Thymus (tissue), 11 donors: ENCODE results near the gene IWS1. TPM values are rescaled to one million over a fixed set of nuclear protein-coding genes. Genes with fewer than 3 reads are reported as not detected.

Experiments used
- DNase-seq, 9 donors: peaks; one replicate each; pipeline ENCODE4 v3.0.0-alpha.2; 2013; ENCODE audit warnings: low spot score in 9 of 9, low read depth in 6 of 9, missing footprints in 1 of 9
- H3K27ac ChIP-seq, 2 donors: one replicate each; pipeline ENCODE4 v1.5.1; 2013; ENCODE audit warnings: control low read depth in 1 of 2, low read depth in 1 of 2, low read length in 1 of 2, mild to moderate bottlenecking in 1 of 2, moderate library complexity in 1 of 2
- H3K27me3 ChIP-seq, 2 donors: one replicate each; pipeline ENCODE4 v1.5.1; 2013; ENCODE audit warnings: low read length in 1 of 2; ENCODE audit not compliant: control insufficient read depth in 2 of 2, insufficient read depth in 1 of 2
- H3K36me3 ChIP-seq, 2 donors: one replicate each; pipeline ENCODE4 v1.5.1; 2013; ENCODE audit warnings: low read length in 1 of 2, mild to moderate bottlenecking in 1 of 2, moderate library complexity in 1 of 2; ENCODE audit not compliant: control insufficient read depth in 2 of 2, insufficient read depth in 2 of 2
- H3K4me1 ChIP-seq, 2 donors: one replicate each; pipeline ENCODE4 v1.5.1; 2013; ENCODE audit warnings: low read length in 2 of 2; ENCODE audit not compliant: control insufficient read depth in 2 of 2, insufficient read depth in 2 of 2
- H3K4me3 ChIP-seq, 2 donors: one replicate each; pipeline ENCODE4 v1.5.1; 2013; ENCODE audit warnings: low read length in 2 of 2, control low read depth in 1 of 2, mild to moderate bottlenecking in 1 of 2
- H3K9me3 ChIP-seq, 2 donors: one replicate each; pipeline ENCODE4 v1.5.1; 2013; ENCODE audit warnings: low read length in 1 of 2, mild to moderate bottlenecking in 1 of 2; ENCODE audit not compliant: control insufficient read depth in 2 of 2, insufficient read depth in 1 of 2
- WGBS: extraction: QIAGEN DNeasy Blood & Tissue Kit; methylation state at CpG from one replicate; pipeline ENCODE4 v1.1.7; 2013; 5-methylcytosine and 5-hydroxymethylcytosine counted together
- polyA plus RNA-seq: library from polyadenylated mRNA; stranded (reverse); fragments of 200-250 nt; gene quantifications from one replicate; pipeline ENCODE4 v1.2.3, GENCODE V29; 2013
- total RNA-seq: library from RNA; stranded (reverse); fragments of 120-200 nt; gene quantifications from one replicate; pipeline ENCODE4 v1.2.4, GENCODE V29; 2013
- donor health status: healthy.

IWS1 gene
- total and polyA plus RNA-seq, 2 donors = 33.5 to 47.6 TPM

DNA sequence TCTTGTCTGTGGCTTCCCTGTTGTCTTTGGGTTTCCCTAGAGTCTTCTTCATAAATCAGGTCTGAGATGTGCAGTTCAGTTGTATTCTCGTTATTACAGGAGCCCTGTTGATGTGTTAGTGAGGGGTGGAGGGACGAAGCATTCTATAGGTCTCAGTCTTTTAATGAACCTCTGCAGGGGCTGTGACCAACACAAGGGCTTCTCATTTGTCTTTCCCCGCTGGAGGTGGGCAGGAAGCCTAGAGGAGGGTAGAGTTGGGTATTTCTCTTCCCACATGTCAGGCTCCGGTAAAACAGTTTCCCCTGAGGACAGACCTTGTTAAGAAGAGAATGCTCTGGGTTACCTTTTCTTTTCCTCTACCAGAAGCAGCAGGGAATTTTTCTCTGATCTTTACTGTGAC is 76.9 kb downstream of the IWS1 start:
- DNase-seq = no peak
- H3K27me3 ChIP-seq = no peaks in the 10 kb centered on the region
- no peaks in the 10 kb centered on the region for H3K9me3 ChIP-seq
- no peaks in the 10 kb centered on the region for H3K36me3 ChIP-seq
- no peak overlapping the region for H3K27ac ChIP-seq
- 98% methylated on average over 4 of the region's 4 CpGs for WGBS
- H3K4me3 ChIP-seq = no peak overlapping the region
- no peaks in the 10 kb centered on the region for H3K4me1 ChIP-seq

- H3K9me3 ChIP-seq = peaks cover 0 to 2% of the 10 kb centered on the region in 2 donors
- no peak overlapping the region for H3K4me3 ChIP-seq
- 99% methylated on average over 2 of the region's 2 CpGs for WGBS
- no peaks in the 10 kb centered on the region for H3K27me3 ChIP-seq
- no peaks in the 10 kb centered on the region for H3K4me1 ChIP-seq
- no peaks in the 10 kb centered on the region for H3K36me3 ChIP-seq
- no peak for DNase-seq
- no peak overlapping the region for H3K27ac ChIP-seq
These were observed 77.8 kb downstream of the IWS1 start for GRCh38 chr2:127448526-127448925.

- no peaks in the 10 kb centered on the region for H3K27me3 ChIP-seq
- WGBS = 95% methylated on average over 5 of the region's 5 CpGs
- peaks cover 0 to 4% of the 10 kb centered on the region in 2 donors for H3K9me3 ChIP-seq
- DNase-seq = no peak
- H3K27ac ChIP-seq = no peak overlapping the region
- H3K36me3 ChIP-seq = no peaks in the 10 kb centered on the region
- no peaks in the 10 kb centered on the region for H3K4me1 ChIP-seq
- no peak overlapping the region for H3K4me3 ChIP-seq
These were observed 86.9 kb downstream of the IWS1 start for GRCh38 chr2:127439343-127439742.

- H3K36me3 ChIP-seq = no peaks in the 10 kb centered on the region
- no peak for DNase-seq
- 93% methylated on average over 13 of the region's 13 CpGs for WGBS
- H3K9me3 ChIP-seq = peaks cover 0 to 2% of the 10 kb centered on the region in 2 donors
- no peak overlapping the region for H3K4me3 ChIP-seq
- H3K4me1 ChIP-seq = no peaks in the 10 kb centered on the region
- no peak overlapping the region for H3K27ac ChIP-seq
- H3K27me3 ChIP-seq = no peaks in the 10 kb centered on the region
These were observed 88.2 kb downstream of the IWS1 start for GRCh38 chr2:127437781-127438726.

- Histone ChIP-seq H3K4me3 (no peak overlapping the region), H3K4me1 (no peaks in the 10 kb centered on the region), H3K9me3 (peaks cover 0 to 2% of the 10 kb centered on the region in 2 donors), H3K27ac (no peak overlapping the region), H3K36me3 (no peaks in the 10 kb centered on the region), H3K27me3 (no peaks in the 10 kb centered on the region)
- 96% methylated on average over 9 of the region's 9 CpGs for WGBS
- DNase-seq = no peak
These were observed 89.2 kb downstream of the IWS1 start for GRCh38 chr2:127437056-127437455.

GRCh38 chr2:127434515-127434914 is 91.8 kb downstream of the IWS1 start:
- H3K27ac ChIP-seq = no peak overlapping the region
- no peak for DNase-seq
- H3K9me3 ChIP-seq = peaks cover 0 to 2% of the 10 kb centered on the region in 2 donors
- H3K27me3 ChIP-seq = no peaks in the 10 kb centered on the region
- no peaks in the 10 kb centered on the region for H3K4me1 ChIP-seq
- no peak overlapping the region for H3K4me3 ChIP-seq
- 98% methylated on average over 6 of the region's 6 CpGs for WGBS
- no peaks in the 10 kb centered on the region for H3K36me3 ChIP-seq

DNA sequence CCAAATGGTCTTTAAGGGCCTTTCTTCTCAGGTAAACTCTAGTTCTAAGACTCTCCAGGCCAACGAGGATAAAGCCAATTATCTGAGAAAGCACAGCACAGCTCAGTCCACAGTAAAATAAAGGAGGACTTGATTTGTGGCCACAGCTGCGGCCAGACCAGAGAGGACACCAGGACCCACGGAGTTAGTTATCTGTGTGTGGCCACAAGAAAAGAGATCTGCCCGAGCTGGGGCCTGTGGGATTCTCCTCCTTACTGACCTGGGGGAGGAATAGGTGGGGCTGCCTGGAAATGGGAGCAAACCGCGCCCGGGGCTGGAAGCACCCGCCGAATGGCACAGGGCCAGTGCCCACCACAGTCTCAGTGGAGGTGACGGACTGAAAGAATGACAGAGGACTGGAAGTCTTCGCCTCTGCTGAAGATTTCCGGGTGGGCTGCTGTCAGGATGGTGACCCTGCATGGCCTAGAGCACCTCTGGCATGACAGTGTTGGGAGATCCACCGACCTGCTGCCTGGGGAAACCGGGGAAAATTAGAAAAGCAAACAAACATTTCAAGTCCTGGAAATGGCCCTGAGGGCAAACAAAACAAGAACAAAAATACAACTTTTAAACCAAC is 94.8 kb downstream of the IWS1 start:
- Histone ChIP-seq H3K4me1 (no peaks in the 10 kb centered on the region), H3K4me3 (no peak overlapping the region), H3K36me3 (no peaks in the 10 kb centered on the region), H3K9me3 (no peaks in the 10 kb centered on the region), H3K27ac (no peak overlapping the region), H3K27me3 (no peaks in the 10 kb centered on the region)
- DNase-seq = no peak
- whole genome bisulfite sequencing = 88% methylated on average over 14 of the region's 14 CpGs

Other genes starting within 250 kb of the IWS1 start
- 31.2 TPM for gene ERCC3, start 232.3 kb downstream of the IWS1 start, total RNA-seq
- gene ERCC3, start 232.3 kb downstream of the IWS1 start, polyA plus RNA-seq = 36.9 TPM
- gene MAP3K2, start 138.5 kb downstream of the IWS1 start, total RNA-seq = 31.3 TPM
- 16.5 TPM for gene MAP3K2, start 138.5 kb downstream of the IWS1 start, polyA plus RNA-seq
- gene PROC, start 108.1 kb downstream of the IWS1 start, total RNA-seq = 0.71 TPM
- 2.5 TPM for gene PROC, start 108.1 kb downstream of the IWS1 start, polyA plus RNA-seq
- gene MYO7B, start 9.2 kb upstream of the IWS1 start, total RNA-seq = 4.4 TPM
- gene MYO7B, start 9.2 kb upstream of the IWS1 start, polyA plus RNA-seq = 5.2 TPM
- under 0.01 TPM for gene GPR17, start 119.7 kb upstream of the IWS1 start, total RNA-seq
- gene GPR17, start 119.7 kb upstream of the IWS1 start, polyA plus RNA-seq = 0.07 TPM
- 8.7 TPM for gene LIMS2, start 149.0 kb upstream of the IWS1 start, total RNA-seq
- gene LIMS2, start 149.0 kb upstream of the IWS1 start, polyA plus RNA-seq = 45.1 TPM
- gene SFT2D3, start 175.0 kb upstream of the IWS1 start, total RNA-seq = 7.3 TPM
- 8.8 TPM for gene SFT2D3, start 175.0 kb upstream of the IWS1 start, polyA plus RNA-seq